Fibroblast of lung (primary cell): ENCODE results near the gene ABITRAM.

Experiments
- CTCF ChIP-seq, 2 donors: IDR thresholded peaks in 1 of 2; conservative IDR thresholded peaks in 1 of 2; 1 replicate in 1 of 2; 2 replicates in 1 of 2; pipeline ENCODE4 v1.5.1; 2011 to 2012; ENCODE audit warnings: low read length in 2 of 2, control low read depth in 1 of 2, inconsistent platforms in 1 of 2, low read depth in 1 of 2, mild to moderate bottlenecking in 1 of 2
- EZH2 ChIP-seq: IDR thresholded peaks from 2 replicates; pipeline ENCODE4 v1.5.1; 2012; ENCODE audit warnings: low read length, control low read depth, mild to moderate bottlenecking; ENCODE audit errors: missing control alignments

- no peak for TF ChIP-seq EZH2
- TF ChIP-seq CTCF (conservative IDR thresholded peaks at IDR 0.05 in 1 of 2, IDR thresholded peaks at IDR 0.05 in 1 of 2; ENCODE audit: low read depth in 1 of 2, low read length in 2 of 2), result no peak
These were observed 30.6 kb upstream of the ABITRAM start for GRCh38 chr9:108903420-108904103.
